ENCODE data around the gene C4orf50.

- TF ChIP-seq JUNB (IDR thresholded peaks at IDR 0.05) (no peak), RELA (IDR thresholded peaks at IDR 0.05; ENCODE audit: borderline replicate concordance, partially characterized antibody) (no peak), NRF1 (conservative IDR thresholded peaks at IDR 0.05; ENCODE audit: low read depth, low read length) (no peak)
Observed at GRCh38 chr4:5942947-5943346, 75.3 kb downstream of the C4orf50 start.

Data from GM12878 (cell line).